Measurements from ENCODE around the gene CSRNP3.

DNA sequence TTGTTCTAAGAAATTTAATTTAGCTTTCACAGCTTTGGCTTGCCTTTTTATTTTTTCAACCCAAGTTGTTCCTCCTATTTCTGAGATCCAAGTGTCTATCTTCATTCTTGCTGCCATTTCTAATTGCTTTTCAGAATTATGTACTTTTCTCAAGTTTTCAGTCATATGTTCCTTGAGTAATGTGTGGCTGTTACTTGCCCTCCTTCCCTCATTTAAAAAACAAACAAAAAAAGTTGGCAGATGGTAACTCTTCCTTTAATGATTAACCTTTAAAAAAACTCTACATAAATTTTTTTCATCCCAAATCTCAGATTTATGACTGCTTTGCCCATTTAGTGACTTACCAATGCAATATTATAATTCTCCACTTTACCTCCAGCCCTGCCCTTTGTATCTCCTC, 193.2 kb downstream of the CSRNP3 start:
- TF ChIP-seq POLR2A (IDR thresholded peaks at IDR 0.05) = no peak
- TF ChIP-seq, protein P1, sequence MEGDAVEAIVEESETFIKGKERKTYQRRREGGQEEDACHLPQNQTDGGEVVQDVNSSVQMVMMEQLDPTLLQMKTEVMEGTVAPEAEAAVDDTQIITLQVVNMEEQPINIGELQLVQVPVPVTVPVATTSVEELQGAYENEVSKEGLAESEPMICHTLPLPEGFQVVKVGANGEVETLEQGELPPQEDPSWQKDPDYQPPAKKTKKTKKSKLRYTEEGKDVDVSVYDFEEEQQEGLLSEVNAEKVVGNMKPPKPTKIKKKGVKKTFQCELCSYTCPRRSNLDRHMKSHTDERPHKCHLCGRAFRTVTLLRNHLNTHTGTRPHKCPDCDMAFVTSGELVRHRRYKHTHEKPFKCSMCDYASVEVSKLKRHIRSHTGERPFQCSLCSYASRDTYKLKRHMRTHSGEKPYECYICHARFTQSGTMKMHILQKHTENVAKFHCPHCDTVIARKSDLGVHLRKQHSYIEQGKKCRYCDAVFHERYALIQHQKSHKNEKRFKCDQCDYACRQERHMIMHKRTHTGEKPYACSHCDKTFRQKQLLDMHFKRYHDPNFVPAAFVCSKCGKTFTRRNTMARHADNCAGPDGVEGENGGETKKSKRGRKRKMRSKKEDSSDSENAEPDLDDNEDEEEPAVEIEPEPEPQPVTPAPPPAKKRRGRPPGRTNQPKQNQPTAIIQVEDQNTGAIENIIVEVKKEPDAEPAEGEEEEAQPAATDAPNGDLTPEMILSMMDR (IDR thresholded peaks at IDR 0.05) = no peak
